WERI-Rb-1 (cell line): ENCODE data around the gene ITPRIP.

Experiments used
- DNase-seq: peaks from one replicate; pipeline ENCODE4 v3.0.0-alpha.2; 2020
- H3K27ac ChIP-seq: fragments of 250-450 bp; sonication (Bioruptor Pico); 2 replicates; pipeline ENCODE4 v1.5.1; 2020; ENCODE audit warnings: mild to moderate bottlenecking, moderate library complexity
- H3K27me3 ChIP-seq: fragments of 250-450 bp; sonication (Bioruptor Pico); 2 replicates; pipeline ENCODE4 v1.5.1; 2021; ENCODE audit warnings: mild to moderate bottlenecking, low read depth, moderate library complexity; ENCODE audit not compliant: insufficient read depth, severe bottlenecking
- H3K36me3 ChIP-seq: fragments of 250-450 bp; sonication (Bioruptor Pico); 2 replicates; pipeline ENCODE4 v1.5.1; 2020; ENCODE audit warnings: mild to moderate bottlenecking, moderate library complexity
- H3K4me3 ChIP-seq: 2 replicates; pipeline ENCODE4 v1.5.1; 2011; ENCODE audit warnings: low read depth, mild to moderate bottlenecking, control low read depth, low read length
- H3K9me3 ChIP-seq: fragments of 250-450 bp; sonication (Bioruptor Pico); 2 replicates; pipeline ENCODE4 v1.5.1; 2021; ENCODE audit warnings: mild to moderate bottlenecking, moderate library complexity; ENCODE audit not compliant: severe bottlenecking
- TF ChIP-seq, protein P1 (sequence below): IDR thresholded peaks from 2 replicates; pipeline ENCODE4 v1.5.1; 2011; ENCODE audit warnings: low read depth, mild to moderate bottlenecking, control low read depth, inconsistent platforms, low read length

Gene ITPRIP

GRCh38 chr10:104273286-104273685 is 65.0 kb downstream of the ITPRIP start:
- no peaks in the 10 kb centered on the region for H3K9me3 ChIP-seq
- no peaks in the 10 kb centered on the region for H3K27me3 ChIP-seq
- H3K27ac ChIP-seq, result no peak overlapping the region
- peaks cover 5% of the 10 kb centered on the region for H3K36me3 ChIP-seq
- TF ChIP-seq, protein P1, sequence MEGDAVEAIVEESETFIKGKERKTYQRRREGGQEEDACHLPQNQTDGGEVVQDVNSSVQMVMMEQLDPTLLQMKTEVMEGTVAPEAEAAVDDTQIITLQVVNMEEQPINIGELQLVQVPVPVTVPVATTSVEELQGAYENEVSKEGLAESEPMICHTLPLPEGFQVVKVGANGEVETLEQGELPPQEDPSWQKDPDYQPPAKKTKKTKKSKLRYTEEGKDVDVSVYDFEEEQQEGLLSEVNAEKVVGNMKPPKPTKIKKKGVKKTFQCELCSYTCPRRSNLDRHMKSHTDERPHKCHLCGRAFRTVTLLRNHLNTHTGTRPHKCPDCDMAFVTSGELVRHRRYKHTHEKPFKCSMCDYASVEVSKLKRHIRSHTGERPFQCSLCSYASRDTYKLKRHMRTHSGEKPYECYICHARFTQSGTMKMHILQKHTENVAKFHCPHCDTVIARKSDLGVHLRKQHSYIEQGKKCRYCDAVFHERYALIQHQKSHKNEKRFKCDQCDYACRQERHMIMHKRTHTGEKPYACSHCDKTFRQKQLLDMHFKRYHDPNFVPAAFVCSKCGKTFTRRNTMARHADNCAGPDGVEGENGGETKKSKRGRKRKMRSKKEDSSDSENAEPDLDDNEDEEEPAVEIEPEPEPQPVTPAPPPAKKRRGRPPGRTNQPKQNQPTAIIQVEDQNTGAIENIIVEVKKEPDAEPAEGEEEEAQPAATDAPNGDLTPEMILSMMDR, result no peak
- no peak overlapping the region for H3K4me3 ChIP-seq
- DNase-seq, result no peak

DNA sequence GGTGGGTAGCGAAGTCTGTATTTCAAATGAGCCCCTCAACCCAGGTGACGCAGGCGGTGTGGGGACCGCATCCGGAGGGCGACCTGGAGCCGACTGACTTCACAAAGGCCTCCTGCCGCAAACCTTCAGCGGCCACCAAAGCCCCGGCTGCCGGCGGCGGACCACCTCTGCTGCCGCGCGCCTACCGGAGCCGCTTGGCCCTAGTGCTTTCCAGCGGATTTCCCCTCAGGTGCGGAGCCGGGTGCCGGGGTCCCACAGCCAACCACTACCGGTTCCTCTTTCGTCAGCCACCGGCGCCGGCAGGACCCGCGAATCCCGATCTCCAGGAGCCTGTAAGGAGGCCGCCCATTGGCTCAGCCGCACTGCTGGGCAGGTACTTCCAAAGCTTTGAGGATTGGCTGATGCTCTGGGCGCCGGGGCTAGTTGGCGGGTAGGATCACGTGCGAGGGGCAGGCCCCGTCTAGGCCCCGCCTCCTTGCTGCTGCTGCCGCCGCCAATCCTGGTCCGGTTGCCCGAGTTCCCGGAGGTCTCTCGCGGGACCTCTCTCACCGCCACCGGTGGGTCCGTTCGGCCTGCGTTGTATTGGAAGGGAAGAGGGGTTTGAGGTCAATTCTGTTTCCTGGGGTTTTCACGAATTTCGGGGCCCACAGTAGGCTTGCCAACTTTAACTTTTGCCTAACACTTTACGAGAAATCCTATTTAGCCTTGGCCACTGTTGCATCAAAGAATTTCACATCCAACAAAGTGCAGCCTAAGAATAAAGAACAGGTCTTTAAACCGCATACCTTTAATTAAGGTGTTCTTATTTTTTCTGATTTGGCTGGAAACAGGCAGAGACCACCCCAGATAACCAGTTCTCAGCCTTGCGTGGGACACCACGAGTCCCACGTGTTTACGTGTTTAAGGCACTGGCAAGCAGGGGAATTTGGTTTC is 69.3 kb downstream of the ITPRIP start, which contains the start of gene GSTO2:
Gene GSTO2, plus strand, starts transcription at position 472 of the 933 bp plus-strand sequence. CDS start 5,732 bp downstream, outside the sequence.
- H3K9me3 ChIP-seq, result no peaks in the 10 kb centered on the region
- peak; percentile 99 for DNase-seq
- H3K27ac ChIP-seq, result peak within 1 kb of the TSS; percentile 83
- H3K27me3 ChIP-seq, result no peaks in the 10 kb centered on the region
- peak within 1 kb of the TSS; percentile 90 for H3K4me3 ChIP-seq
- TF ChIP-seq, protein P1, result no peak
- peaks cover 30% of the 10 kb centered on the region for H3K36me3 ChIP-seq

DNA sequence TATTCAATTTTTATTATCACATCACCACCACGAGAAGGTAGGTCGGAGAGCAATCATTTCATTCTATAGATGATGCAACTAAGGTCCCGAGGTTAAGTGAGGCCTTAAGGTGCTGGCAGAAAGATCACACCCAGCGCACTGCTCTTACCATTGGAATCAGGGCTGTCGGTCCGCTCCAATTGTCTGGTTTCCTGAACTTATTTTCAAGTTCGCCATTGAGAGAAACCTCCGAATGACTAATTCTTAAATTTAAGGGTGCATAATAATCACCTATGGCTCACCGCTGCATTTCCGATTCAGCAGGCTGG is 69.9 kb downstream of the ITPRIP start:
- Histone ChIP-seq H3K36me3 (peaks cover 34% of the 10 kb centered on the region), H3K4me3 (peak overlapping the region; percentile 90), H3K27me3 (no peaks in the 10 kb centered on the region), H3K9me3 (no peaks in the 10 kb centered on the region), H3K27ac (peak overlapping the region; percentile 83)
- no peak for DNase-seq
- TF ChIP-seq, protein P1, result no peak

GRCh38 chr10:104267721-104268404 is 70.4 kb downstream of the ITPRIP start:
- TF ChIP-seq, protein P1, result no peak
- H3K27me3 ChIP-seq, result no peaks in the 10 kb centered on the region
- peak overlapping the region; percentile 90 for H3K4me3 ChIP-seq
- H3K36me3 ChIP-seq, result peaks cover 39% of the 10 kb centered on the region
- H3K9me3 ChIP-seq, result no peaks in the 10 kb centered on the region
- DNase-seq, result no peak
- peak overlapping the region; percentile 83 for H3K27ac ChIP-seq

DNA sequence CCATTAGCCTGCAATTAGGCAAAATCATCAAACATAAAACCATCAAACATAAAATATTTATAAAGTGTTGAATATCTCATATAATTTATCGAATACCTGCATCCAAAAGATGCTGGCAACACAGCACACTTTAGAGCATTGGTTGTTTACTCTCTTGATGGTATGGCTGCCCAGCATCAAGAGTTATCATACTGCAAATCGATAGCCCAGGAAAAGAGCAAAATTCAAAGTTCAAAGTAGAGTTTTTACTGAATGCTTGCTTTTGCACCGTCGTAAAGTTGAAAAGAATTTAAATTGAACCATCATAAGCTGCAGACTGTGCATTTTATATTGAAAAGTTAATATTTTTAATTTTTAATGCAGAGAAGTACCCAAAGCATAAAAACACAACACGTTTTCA is 73.5 kb downstream of the ITPRIP start:
- Histone ChIP-seq H3K4me3 (no peak overlapping the region), H3K36me3 (peaks cover 70% of the 10 kb centered on the region), H3K9me3 (no peaks in the 10 kb centered on the region), H3K27me3 (no peaks in the 10 kb centered on the region), H3K27ac (no peak overlapping the region)
- TF ChIP-seq, protein P1, result no peak
- DNase-seq, result no peak
